OCI-LY7 (cell line): ENCODE measurements around the gene ZNF443. TPM values are rescaled to one million over a fixed set of nuclear protein-coding genes. Genes with fewer than 3 reads are reported as not detected.
"Not testable (repeated sequence)": the region's sequence is repeated elsewhere in the genome, so short reads cannot be mapped to it uniquely, and the experiment has no call there.

Source experiments
- BruUV-seq: library from RNA; stranded (reverse); fragments of 400-500 nt; replicated peaks from 2 replicates; lab custom pipeline; 2021; lab: Mats Ljungman, UMichigan
- CTCF ChIA-PET: fragments of 300-600 bp; sonication (Branson Sonifier 250); formaldehyde crosslinking; loops from one replicate; lab custom pipeline; 2022; ENCODE audit warnings: antibody characterized with exemption; ENCODE audit not compliant: unreplicated experiment; lab: Charles Lee
- POLR2A ChIA-PET: fragments of 300-600 bp; sonication (Branson Sonifier 250); formaldehyde crosslinking; loops from one replicate; lab custom pipeline; 2022; ENCODE audit warnings: antibody characterized with exemption; lab: Charles Lee
- DNase-seq: peaks from one replicate; pipeline ENCODE4 v3.0.0-alpha.2; 2015; ENCODE audit warnings: low spot score
- H2AFZ ChIP-seq: fragments of 200-600 bp; sonication (generic), shearing (Covaris generic); 2 replicates; pipeline ENCODE4 v1.6.1; 2014; ENCODE audit warnings: mild to moderate bottlenecking, antibody characterized with exemption, low read length, moderate library complexity
- H3K27ac ChIP-seq: fragments of 200-600 bp; sonication (generic); 2 replicates; pipeline ENCODE4 v1.5.1; 2014; ENCODE audit warnings: mixed run types, low read depth, mild to moderate bottlenecking, moderate library complexity, low read length, inconsistent platforms; ENCODE audit not compliant: poor library complexity, severe bottlenecking
- H3K36me3 ChIP-seq: fragments of 200-600 bp; sonication (generic); 2 replicates; pipeline ENCODE4 v1.6.1; 2014; ENCODE audit warnings: mild to moderate bottlenecking, antibody characterized with exemption, low read length, moderate library complexity, mixed read lengths; ENCODE audit not compliant: insufficient read depth
- H3K4me1 ChIP-seq: fragments of 200-600 bp; sonication (generic); 2 replicates; pipeline ENCODE4 v1.5.1; 2014; ENCODE audit warnings: mild to moderate bottlenecking, low read length; ENCODE audit not compliant: insufficient read depth, poor library complexity, severe bottlenecking
- H3K4me2 ChIP-seq: fragments of 200-600 bp; sonication (generic); 2 replicates; pipeline ENCODE4 v1.6.1; 2014; ENCODE audit warnings: mild to moderate bottlenecking, low read length
- H3K4me3 ChIP-seq: fragments of 200-600 bp; sonication (generic); 2 replicates; pipeline ENCODE4 v1.5.1; 2014; ENCODE audit warnings: mild to moderate bottlenecking, low read depth, low read length; ENCODE audit not compliant: poor library complexity, severe bottlenecking
- H3K79me2 ChIP-seq: fragments of 200-600 bp; sonication (generic); 2 replicates; pipeline ENCODE4 v1.6.1; 2016; ENCODE audit warnings: low read depth, mild to moderate bottlenecking, low read length, moderate library complexity, mixed read lengths; ENCODE audit not compliant: insufficient read depth
- H3K9me2 ChIP-seq: fragments of 200-600 bp; sonication (generic); 2 replicates; pipeline ENCODE4 v1.6.1; 2016; ENCODE audit warnings: mild to moderate bottlenecking, low read length, mixed read lengths; ENCODE audit not compliant: insufficient read depth
- H3K9me3 ChIP-seq: fragments of 200-600 bp; sonication (generic); 2 replicates; pipeline ENCODE4 v1.6.1; 2014; ENCODE audit warnings: mild to moderate bottlenecking, mixed run types, low read length, mixed read lengths
- H4K20me1 ChIP-seq: fragments of 200-600 bp; sonication (generic); 2 replicates; pipeline ENCODE4 v1.6.1; 2014; ENCODE audit warnings: mild to moderate bottlenecking, antibody characterized with exemption, low read length, moderate library complexity, mixed read lengths; ENCODE audit not compliant: insufficient read depth
- CTCF ChIP-seq: fragments of 200-600 bp; sonication (generic); conservative IDR thresholded peaks from 2 replicates; pipeline ENCODE4 v1.5.1; 2014; ENCODE audit warnings: mild to moderate bottlenecking, antibody characterized with exemption, low read length, moderate library complexity, mixed read lengths
- EZH2phosphoT487 ChIP-seq: fragments of 200-600 bp; sonication (generic); IDR thresholded peaks from 2 replicates; pipeline ENCODE4 v1.6.1; 2018; ENCODE audit warnings: low read depth, borderline replicate concordance, mild to moderate bottlenecking, mixed run types, antibody characterized with exemption, low read length, moderate library complexity, mixed read lengths
- intact Hi-C: fragments of 100-400 bp; cut with micrococcal nuclease; formaldehyde crosslinking; loops from one replicate; pipeline ENCODE4 v1.10.0; 2022; ENCODE audit not compliant: unreplicated experiment
- total RNA-seq, 2 experiments: library from RNA; depleted of rRNA in 1 of 2; stranded (reverse); fragments of >200 nt in 1 of 2; shearing (Covaris generic) in 1 of 2; gene quantifications; 2 replicates each; pipeline ENCODE4 v1.2.3, GENCODE V29; 2014 to 2022

Gene ZNF443
- total RNA-seq, 2 experiments from 2014 or later = 2.6 to 4.5 TPM

GRCh38 chr19:12411893-12412292, 28.9 kb downstream of the ZNF443 start:
- Histone ChIP-seq H3K9me2 (no peaks in the 10 kb centered on the region), H3K4me3 (no peak overlapping the region), H3K79me2 (no peaks in the 10 kb centered on the region), H3K9me3 (no peaks in the 10 kb centered on the region), H3K36me3 (no peaks in the 10 kb centered on the region), H3K27ac (no peak overlapping the region), H4K20me1 (no peaks in the 10 kb centered on the region), H3K4me2 (no peak overlapping the region), H2AFZ (no peak overlapping the region), H3K4me1 (no peaks in the 10 kb centered on the region)
- TF ChIP-seq CTCF = no peak
- no peak for TF ChIP-seq EZH2phosphoT487
- BruUV-seq = no TSS peak
- POLR2A ChIA-PET = no interaction called here
- intact Hi-C loops = no loop called here
- CTCF ChIA-PET = no interaction called here
- DNase-seq = no peak

GRCh38 chr19:12400633-12401502, 40.0 kb downstream of the ZNF443 start, which contains the start of gene ZNF799:
ZNF799 (minus strand) TSS chr19:12401271; CDS start chr19:12401070, 201 bp downstream.
- peak; percentile 95 for DNase-seq
- H3K4me1 ChIP-seq = peaks cover 6% of the 10 kb centered on the region
- peak within 1 kb of the TSS; percentile 85 for H3K4me2 ChIP-seq
- H3K4me3 ChIP-seq = peak within 1 kb of the TSS; percentile 95
- H3K79me2 ChIP-seq = no peaks in the 10 kb centered on the region
- intact Hi-C loops = loop anchor here (2.0 to 5.0 kb wide), 2 partner anchors 41 to 68 kb away; partner anchors contain the start of genes ZNF443 and ZNF563
- no peaks in the 10 kb centered on the region for H3K9me2 ChIP-seq
- H3K27ac ChIP-seq = peak within 1 kb of the TSS; percentile 32
- TF ChIP-seq EZH2phosphoT487 = no peak
- 0 out of 2 replicates have a peak, but pooled peaks have one; percentile 33 for TF ChIP-seq CTCF
- no peaks in the 10 kb centered on the region for H3K36me3 ChIP-seq
- H4K20me1 ChIP-seq = no peaks in the 10 kb centered on the region
- no peaks in the 10 kb centered on the region for H3K9me3 ChIP-seq
- H2AFZ ChIP-seq = peak within 1 kb of the TSS; percentile 92
- BruUV-seq = no TSS peak
- ChIA-PET POLR2A (interaction anchor here (0.7 kb wide), 1 partner anchor 25 kb away, joined by 4 read pairs; no protein-coding TSS in a partner anchor), CTCF (no interaction called here)

- H3K9me2 ChIP-seq, H3K36me3 ChIP-seq, H3K9me3 ChIP-seq, DNase-seq, CTCF ChIA-PET, BruUV-seq, H3K4me1 ChIP-seq, H3K79me2 ChIP-seq, H4K20me1 ChIP-seq, H3K27ac ChIP-seq: not testable (repeated sequence)
- peak overlapping the region; percentile 95 for H3K4me3 ChIP-seq
- intact Hi-C loops = loop anchor here (2.0 to 5.0 kb wide), 2 partner anchors 42 to 67 kb away; partner anchors contain the start of genes ZNF443 and ZNF563
- H3K4me2 ChIP-seq = peak overlapping the region; percentile 85
- POLR2A ChIA-PET = interaction anchor here (0.7 kb wide), 1 partner anchor 86 kb away, joined by 3 read pairs; no protein-coding TSS in a partner anchor
- peak overlapping the region; percentile 92 for H2AFZ ChIP-seq
Measured at GRCh38 chr19:12399901-12400632, 40.8 kb downstream of the ZNF443 start.

- H3K4me1 ChIP-seq, H3K79me2 ChIP-seq, POLR2A ChIA-PET, BruUV-seq, H3K27ac ChIP-seq, DNase-seq, H3K4me2 ChIP-seq, H3K4me3 ChIP-seq, CTCF ChIA-PET, H4K20me1 ChIP-seq, intact Hi-C loops, H3K9me2 ChIP-seq, H3K9me3 ChIP-seq, H2AFZ ChIP-seq: not testable (repeated sequence)
- peaks cover 16% of the 10 kb centered on the region for H3K36me3 ChIP-seq
Measured at GRCh38 chr19:12391148-12391547, 49.7 kb downstream of the ZNF443 start.
